ACHN (cell line): ENCODE measurements around the gene ING3.
"Not testable (repeated sequence)": the region's sequence is repeated elsewhere in the genome, so short reads cannot be mapped to it uniquely, and the experiment has no call there.

Source experiments
- DNase-seq: peaks from one replicate; pipeline ENCODE4 v3.0.0-alpha.2; 2015
- in situ Hi-C: cut with HindIII; loops from 2 replicates; pipeline ENCODE4 v1.10.0; 2017; ENCODE audit warnings: low sequenced_read_pairs, low pct_ligation_motif_present, low pct_unique_long_range_greater_than_20kb

The ING3 gene

DNA sequence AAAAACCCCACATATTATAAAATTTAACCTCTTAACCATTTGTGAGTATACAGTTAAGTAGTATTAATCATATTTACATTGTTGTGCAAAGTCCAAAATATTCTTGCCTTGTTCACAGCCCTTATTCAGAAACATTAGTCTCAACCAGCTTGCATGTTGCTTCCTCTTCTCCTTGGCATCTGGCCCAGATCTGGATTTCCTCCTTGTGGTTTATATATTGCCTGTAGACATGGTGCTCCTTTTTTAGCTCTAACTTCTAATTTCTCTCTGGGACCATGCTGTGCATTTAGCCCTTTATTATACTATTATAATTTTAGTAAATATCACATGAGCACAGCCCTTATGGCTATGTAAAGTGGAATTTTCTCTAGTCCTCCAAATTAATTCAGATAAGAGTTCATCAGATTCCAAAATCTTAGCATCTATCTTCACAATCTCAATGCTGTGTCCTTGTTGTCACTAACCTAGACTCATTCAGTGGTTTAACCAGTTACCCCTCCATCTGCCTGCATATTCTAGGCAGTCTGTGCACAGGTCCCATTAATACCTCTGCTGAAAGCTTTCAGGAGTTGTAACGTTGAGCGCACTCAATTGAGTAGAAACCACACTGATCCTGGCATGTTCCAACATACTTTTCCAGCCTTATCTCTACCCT, 45.9 kb downstream of the ING3 start:
- DNase-seq = peak; percentile 73
- in situ Hi-C loops = loop anchor here (25.0 kb wide), 1 partner anchor 91 kb away; no protein-coding TSS in a partner anchor

DNA sequence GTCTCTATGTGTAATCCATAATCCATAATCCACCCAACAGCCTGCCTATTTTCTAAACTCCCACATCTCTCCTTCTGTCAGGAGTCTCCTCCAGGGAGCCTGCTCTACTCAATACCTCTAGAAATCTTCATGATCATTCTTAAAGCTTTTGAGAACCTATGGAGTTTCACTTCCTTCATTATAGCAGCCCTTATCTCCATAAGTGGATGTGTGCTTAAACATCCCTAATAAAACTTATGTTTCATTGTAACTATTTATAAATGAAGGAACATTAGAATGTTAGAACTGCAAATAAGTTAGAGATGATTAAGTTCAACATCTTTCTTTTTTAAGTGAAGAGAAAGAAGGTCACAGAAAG, 46.4 kb downstream of the ING3 start:
- DNase-seq = no peak
- in situ Hi-C loops = loop anchor here (25.0 kb wide), 1 partner anchor 90 kb away; no protein-coding TSS in a partner anchor

DNA sequence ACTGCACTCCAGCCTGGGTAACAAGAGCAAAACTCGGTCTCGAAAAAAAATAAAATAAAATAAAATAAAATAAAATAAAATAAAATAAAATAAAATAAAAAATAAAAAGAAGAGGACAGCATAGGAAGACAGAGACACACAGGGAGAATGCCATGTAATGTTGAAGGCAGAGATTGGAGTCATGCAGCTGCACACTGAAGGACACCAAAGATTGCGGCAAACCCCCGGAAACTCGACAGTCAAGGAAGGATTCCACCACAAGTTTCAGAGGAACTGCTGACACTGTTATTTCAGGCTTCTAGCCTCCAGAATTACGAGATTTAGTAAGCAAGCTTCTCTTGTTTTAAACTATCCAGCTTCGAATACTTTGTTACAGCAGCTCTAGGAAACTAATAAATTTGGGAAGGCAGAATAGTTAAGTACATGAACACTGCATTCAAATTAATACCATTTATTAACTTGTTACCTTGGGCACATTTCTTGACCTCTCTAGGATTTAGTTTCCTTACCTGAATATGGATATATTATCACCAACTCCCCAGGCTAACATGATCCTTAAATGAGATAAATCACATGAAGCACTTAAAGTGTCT, 47.4 kb downstream of the ING3 start:
- in situ Hi-C loops = loop anchor here (25.0 kb wide), 1 partner anchor 89 kb away; no protein-coding TSS in a partner anchor
- no peak for DNase-seq

DNA sequence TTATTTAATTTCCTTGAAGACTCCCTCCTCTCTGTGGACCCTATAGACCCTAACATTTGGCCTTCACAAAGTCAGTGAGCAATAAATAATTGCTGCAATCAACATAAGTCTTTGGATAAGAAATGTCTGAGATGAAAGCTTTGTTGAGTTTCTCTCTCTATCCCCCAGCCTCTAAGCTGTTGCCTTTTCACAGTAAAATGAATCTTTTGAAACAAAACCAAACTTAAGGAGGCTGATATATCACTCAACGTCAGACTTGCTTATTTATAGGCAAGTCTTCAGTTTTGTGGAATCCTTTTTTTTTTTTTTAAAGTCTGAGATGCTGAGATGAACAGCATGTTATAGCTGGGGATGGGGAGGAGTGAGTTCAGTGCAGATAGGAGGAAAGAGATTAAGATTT, 47.9 kb downstream of the ING3 start:
- in situ Hi-C loops = loop anchor here (25.0 kb wide), 1 partner anchor 89 kb away; no protein-coding TSS in a partner anchor
- DNase-seq = no peak

DNA sequence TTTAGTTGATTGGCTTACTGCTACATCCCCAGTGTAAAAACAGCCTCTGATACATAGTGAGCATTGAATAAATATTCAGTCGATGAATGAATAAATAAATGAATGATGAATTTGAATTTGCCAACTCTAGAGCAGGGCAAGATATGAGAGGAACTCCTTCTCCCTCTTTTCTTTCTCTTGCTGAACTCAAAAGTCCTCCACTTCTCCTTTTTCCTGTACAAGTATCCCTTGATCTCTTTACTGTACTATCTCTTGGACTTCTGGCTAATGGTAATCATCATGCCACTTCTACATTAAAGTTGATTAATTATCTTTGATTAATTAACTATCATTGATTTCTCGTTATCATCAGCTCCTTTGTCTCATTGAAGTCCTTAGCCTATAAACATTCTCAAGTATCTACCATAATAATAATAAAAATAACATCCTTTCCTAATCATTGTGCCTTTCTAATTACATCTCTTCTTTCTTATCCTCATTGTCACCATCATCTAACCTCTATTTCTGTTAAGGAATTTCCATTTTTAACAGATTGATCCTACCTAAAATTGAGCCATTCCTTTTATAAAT, 48.5 kb downstream of the ING3 start:
- no peak for DNase-seq
- in situ Hi-C loops = loop anchor here (25.0 kb wide), 1 partner anchor 88 kb away; no protein-coding TSS in a partner anchor

DNA sequence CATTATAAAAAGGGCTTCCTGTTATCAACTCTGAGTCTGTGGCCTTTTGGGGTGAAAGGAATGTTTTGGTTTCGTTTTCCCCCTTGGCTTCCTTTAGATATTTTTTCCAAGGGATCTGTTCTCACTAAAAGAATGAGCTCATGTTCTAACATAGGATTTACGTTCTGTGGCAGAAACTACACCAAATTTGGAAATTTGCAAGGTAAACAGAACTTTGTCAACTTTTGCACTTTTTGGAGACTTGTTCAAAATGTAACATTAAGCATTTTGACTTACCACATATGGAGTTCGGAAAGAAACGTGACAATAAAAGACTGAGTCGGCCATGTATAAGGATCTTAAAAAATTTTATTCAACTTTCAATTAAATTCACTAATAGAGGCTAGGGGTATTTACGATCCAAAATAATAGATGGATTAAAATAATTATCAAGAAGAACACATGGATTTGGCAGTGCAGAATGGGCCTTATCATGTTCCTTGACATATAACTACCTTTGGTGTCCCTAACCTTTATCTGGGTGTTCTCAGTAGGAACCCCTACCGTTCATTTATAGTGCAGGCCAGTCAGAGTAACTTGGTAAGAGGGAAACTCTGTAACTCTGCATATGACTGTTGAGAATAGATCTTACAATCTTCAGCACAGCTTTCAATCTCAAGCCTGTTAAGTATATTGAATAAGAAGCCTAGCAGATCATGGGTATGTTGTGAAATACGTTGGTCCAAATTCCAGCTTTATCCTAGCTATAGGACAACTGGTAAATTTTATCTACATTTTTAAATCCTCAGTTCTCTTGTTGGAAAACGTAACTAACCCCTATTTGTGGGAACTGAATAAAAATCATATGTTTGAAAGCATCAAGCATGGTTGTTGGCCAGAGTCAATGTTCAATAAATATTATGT, 49.8 kb downstream of the ING3 start:
- peak; percentile 78 for DNase-seq
- in situ Hi-C loops = no loop called here

DNA sequence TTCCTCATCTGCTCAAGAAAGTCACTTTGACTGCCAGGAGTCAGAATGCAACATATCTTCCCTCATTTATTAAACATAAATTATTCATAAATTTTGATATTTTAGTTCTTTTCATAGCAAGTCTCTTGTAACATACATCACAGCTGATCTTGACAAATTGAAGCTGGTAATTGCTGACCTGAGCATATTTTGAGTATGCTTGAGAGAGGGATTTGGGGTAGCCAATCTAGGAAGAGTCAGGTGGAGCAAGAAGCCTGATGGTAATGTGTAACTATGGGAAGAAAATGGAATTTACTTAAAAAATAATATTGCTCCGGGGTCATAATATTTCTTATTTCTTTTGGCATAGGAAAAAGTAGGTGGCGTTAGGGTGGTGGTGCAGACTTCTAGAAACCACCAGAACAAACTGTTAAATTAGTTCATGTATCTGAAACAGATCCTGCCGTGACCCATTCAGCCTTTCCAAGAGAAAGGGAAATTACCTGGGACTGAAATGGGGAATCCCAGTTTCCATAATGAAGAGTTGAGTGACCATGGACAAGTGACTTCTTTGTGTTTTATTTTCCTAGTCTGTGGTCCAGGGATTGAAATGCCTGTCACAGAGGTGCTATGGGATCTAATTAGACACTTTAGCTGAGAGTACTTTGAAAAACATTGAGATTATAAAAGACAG, 50.8 kb downstream of the ING3 start:
- DNase-seq = no peak
- in situ Hi-C loops = no loop called here

DNA sequence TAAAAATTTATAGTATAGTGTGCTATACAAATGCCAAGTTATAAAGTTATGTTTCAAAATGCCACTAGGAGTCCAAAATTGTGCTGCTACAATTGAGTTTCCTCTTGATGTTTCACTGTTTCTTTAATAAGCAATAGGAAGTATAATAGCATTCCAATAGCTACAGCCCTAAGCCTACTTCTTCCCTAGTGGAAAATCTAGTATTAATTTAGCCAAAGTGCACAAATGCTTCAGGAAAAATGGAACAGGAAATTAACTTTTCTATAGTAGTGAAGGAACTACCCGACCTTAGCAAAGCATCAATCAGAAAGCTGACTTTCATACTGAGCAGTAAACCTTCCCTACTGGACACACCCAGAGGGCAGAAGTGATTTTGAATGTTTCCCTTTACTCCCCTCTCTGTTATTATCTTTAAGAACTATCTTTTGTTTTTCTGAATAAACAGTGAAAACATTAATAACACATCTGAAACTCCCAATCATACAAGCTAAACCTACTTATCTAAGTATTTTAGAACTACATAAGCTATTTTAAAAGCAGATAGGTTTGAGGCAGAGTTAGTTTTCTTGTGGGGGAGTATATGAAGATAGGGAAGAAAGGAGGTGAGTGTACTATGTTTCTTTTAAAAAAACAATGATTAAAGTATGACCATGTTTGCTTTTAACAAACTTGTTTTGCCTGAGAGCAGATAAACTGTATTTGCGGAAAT, 51.6 kb downstream of the ING3 start:
- DNase-seq = no peak
- in situ Hi-C loops = no loop called here

DNA sequence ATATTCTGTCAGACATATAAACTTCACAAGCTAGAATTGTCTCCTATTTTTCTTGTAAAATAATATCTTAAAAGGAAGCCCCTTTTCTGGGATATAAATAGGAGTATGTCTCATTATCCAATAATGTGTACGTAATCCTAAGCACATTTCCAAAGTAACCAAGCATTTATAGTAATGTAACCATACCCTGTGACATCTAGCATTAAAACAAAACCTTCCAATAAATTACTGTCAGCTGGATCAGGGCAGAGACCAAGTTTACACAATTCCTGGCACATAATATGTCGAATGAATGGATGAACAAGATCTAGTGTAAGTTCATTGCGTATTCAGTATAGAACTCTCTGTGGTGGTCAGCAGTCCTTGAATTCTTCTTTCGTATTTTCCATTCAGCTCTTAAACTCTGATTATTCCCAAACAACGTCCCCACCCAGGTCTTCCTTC, 52.2 kb downstream of the ING3 start:
- DNase-seq = no peak
- in situ Hi-C loops = no loop called here

DNA sequence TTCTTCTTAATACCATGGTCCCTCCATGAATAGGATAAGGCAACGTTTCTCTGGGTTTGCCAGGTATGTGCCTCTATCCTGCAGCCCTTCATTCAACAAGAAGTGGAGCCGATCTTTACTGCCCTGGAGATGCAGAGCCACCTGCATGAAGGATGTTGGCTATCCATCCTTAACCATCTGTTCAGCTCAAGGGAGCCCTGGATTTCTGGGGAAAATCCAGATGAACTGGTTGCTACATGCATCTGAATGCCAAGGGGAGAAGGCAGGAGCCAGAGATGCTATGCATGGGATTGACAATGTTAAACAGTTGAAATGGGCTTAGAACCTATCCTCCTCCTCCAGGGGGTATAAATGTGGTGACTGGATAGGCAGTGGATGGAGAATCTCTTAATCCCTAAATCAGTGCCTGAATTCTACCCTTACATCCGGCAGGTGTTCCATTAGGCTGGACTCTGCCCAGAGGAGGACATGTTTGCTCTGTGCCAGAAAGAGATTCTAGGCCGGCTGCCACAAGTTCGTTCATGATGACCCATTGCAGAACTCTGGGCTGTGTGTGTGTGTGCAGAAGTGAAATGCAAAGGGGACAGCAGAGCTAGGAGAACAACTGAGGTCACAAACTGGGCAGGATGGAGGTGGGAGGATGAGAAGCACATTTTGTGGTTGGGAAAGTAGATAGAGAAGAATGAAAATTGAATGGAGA, 53.6 kb downstream of the ING3 start:
- in situ Hi-C loops = no loop called here
- DNase-seq = no peak

DNA sequence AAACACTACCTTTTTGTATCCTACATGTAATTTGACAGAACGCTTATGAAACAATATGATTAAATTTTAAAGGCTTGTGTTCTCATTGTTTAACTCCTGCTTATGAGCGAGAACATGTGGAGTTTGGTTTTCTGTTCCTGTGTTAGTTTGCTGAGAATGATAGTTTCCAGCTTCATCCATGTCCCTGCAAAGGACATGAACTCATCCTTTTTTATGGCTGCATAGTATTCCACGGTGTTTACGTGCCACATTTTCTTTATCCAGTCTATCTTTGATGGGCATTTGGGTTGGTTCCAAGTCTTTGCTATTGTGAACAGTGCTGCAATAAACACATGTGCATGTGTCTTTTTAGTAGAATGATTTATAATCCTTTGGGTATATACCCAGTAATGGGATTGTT, 54.5 kb downstream of the ING3 start:
- in situ Hi-C loops, DNase-seq: not testable (repeated sequence)

DNA sequence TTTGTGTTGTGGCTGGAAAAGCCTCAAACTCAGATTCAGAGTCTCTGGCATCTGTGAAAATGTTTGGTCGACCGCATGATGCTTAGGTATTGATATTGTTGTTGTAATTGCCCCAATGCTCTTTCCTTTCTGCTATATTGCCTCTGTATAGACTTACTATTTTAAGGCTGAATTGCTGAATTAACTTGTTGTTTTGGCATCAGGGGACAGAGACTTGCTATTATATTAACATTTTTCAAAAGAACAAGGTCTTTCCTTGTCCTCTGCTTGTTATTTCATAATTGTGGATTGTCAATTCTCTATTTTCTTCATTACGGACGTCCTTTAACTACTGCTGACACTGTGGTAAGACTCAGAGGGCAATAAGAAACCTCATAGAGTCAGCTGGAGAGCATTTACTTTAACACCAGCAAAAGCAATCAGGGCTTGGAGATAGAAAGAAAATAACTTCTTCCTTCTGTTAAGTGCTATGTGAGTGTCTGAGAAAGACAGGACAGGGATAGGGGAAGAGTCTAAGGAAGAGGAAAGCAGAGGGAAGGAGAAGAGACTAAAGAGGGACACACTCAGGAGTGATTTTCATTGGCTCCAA, 55.5 kb downstream of the ING3 start:
- no peak for DNase-seq
- in situ Hi-C loops = no loop called here

DNA sequence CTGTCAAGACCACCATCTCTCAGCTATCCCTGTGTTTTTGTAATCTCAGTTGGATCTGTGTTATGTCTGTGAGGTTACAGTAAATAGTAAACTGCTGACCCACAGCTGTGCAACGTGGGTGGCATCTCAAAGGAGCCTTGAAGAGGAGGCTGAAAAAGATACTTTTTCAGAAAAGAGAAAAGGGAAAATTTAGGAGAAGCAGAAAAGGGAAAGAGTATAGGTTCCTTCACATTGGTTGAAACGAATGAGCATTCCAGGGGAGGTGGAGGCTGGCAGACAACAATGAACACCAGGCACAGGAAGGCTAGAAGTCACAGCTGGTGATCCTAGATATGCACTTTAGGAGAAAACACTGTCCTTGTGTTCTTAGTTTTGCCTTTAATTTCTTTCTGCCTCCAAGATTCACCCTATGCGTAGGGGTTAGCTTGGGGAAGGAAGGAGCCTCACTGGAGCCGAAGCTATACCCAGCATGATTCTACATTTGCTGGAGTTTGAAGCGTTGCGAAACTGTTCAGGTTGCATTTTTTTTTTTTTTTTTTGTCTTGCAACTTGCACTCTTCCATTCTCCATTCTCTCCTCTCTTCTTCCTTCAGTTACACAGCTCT, 56.2 kb downstream of the ING3 start:
- in situ Hi-C loops = no loop called here
- DNase-seq = no peak

DNA sequence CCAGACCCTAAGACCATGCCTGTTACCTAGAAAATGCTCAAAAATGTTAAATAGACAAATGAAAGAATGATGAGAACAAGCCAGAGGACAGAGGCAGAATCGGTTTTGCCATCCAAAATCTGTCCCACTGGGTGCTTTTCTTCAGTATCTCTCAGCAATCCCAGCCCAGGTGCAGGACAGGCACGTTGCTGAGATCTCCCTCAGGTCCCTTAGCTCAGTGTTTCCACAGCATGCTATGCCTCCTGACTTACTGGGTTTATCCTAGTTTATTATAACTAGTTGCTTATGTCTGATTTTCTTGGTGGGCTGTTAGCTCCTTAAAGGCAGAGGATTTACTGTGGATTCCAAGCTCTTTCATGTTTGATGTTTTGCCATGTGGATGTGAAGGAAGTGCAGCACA, 58.2 kb downstream of the ING3 start:
- no peak for DNase-seq
- in situ Hi-C loops = no loop called here

DNA sequence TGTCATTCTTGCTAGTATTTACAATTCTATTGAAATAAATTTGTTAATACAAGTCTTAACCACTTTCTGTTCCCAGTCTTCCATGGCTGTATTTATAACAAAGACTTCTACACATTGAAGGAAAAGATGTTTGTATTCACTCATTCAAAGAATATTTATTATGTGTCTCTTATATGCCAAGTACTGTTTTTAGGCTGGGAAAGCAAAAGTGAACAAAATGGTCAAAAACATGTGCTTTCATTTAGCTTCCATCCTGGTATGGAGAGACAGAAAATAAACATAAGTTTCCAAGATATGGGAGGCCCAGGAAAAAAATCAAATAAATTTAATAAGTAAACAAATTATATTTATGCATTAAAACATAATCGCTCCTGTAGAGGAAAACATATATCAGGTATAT, 60.8 kb downstream of the ING3 start:
- no peak for DNase-seq
- in situ Hi-C loops = no loop called here

DNA sequence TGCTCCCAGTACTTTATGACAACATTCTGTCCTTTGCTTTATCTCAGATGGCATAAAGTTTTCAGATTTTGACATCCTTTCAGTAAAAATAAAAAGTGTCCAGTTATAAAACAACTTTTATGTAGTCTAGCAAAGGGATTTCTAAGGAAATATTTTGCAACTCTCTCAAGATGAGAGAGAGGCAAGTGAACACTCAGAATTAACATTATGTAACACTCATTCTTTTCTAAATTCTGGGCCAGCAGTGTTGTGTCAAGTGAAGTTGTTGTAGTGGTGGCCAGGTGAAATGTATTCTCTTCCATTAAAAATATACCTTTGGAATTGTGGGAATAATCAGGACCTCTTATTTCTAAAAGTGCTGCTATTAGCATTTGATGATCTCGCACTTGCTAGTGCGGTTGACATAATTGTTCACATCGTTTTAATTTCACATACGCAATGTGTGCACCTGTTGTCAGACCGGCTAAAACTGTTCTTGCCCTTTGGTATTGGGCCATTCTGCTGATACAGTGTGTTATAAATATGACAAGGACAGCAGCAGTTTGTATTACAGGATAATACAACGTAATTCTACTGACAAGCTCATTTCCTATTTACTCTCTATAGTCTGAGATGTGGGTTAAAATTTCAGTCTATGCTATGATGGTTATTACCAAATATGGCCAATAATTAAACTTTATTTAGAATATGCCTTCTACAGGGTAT, 61.7 kb downstream of the ING3 start:
- in situ Hi-C loops = no loop called here
- DNase-seq = no peak
